Epithelial cell of esophagus (primary cell): ENCODE data around the gene MYO1H.

Experiments
- DNase-seq: peaks from one replicate; pipeline ENCODE4 v3.0.0; 2010; ENCODE audit warnings: low read depth
- H3K4me3 ChIP-seq: 2 replicates; pipeline ENCODE4 v1.5.1; 2011; ENCODE audit warnings: mild to moderate bottlenecking, low read length, control low read depth
- TF ChIP-seq, protein P1 (sequence below): IDR thresholded peaks from 2 replicates; pipeline ENCODE4 v1.5.1; 2011; ENCODE audit warnings: low read depth, mild to moderate bottlenecking, low read length, control low read depth, inconsistent platforms; ENCODE audit not compliant: insufficient read depth; ENCODE audit errors: missing control alignments

Gene MYO1H

DNA sequence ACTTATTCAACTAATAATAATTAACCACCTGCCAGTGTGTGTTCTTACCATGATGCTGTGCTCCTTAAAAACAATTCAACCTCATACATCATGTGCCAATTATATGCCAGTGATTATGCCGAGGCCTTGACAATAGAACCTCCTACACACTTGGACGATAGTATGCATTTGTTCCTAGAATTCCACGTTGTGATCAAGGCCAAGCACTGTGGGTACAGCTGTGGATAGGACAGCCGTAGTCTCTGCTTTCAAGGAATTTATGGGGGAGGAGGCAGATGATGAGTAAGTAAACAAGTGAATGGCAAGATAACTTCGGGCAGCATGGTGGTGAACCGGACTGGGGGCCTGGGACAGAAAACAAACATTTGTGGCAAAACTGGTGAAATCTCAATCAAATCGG is 18.0 kb upstream of the MYO1H start:
- TF ChIP-seq, protein P1, sequence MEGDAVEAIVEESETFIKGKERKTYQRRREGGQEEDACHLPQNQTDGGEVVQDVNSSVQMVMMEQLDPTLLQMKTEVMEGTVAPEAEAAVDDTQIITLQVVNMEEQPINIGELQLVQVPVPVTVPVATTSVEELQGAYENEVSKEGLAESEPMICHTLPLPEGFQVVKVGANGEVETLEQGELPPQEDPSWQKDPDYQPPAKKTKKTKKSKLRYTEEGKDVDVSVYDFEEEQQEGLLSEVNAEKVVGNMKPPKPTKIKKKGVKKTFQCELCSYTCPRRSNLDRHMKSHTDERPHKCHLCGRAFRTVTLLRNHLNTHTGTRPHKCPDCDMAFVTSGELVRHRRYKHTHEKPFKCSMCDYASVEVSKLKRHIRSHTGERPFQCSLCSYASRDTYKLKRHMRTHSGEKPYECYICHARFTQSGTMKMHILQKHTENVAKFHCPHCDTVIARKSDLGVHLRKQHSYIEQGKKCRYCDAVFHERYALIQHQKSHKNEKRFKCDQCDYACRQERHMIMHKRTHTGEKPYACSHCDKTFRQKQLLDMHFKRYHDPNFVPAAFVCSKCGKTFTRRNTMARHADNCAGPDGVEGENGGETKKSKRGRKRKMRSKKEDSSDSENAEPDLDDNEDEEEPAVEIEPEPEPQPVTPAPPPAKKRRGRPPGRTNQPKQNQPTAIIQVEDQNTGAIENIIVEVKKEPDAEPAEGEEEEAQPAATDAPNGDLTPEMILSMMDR: no peak
- DNase-seq: no peak
- no peak overlapping the region for H3K4me3 ChIP-seq

DNA sequence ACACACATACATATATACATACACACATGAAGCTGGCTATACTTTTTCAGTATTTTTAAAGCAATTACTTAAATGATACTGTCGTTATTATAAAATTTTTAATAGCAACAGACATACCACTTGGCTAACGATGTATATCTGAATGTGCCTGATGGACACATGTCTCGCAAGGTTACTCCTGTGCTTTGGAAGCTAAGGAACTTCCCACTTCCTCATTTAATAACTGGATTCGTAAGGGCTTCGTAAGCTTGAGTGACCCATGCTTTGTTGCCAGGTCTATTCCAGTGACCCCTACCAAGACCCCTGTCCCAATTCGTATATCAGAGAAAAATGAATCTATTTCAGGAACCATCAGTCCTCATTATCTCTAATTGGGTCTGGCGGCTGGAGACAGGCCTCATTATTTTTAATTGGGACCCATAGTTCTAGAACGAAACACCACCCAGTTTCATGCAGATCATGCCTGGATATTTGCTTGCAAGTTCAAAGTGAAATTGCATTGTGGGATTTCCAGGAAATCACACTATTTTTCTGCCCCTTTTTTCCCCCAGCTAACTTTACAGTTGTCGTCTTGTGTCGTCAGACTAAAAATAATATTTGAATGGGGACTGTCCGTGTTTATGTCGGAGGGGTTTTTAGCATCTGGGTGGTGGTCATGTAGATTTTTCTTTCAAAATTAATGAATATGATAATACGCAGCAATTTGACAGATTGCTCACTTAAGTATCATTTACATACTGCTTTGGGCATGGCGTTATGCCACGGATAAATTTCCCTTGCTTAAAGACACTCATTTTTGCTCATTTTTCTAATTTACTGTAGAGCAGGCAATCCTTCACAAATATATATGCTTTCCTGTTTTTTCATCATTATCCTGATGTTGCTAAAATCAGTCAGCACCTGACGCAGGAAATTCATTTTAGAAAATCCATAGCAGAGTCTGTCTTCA is 17.1 kb upstream of the MYO1H start:
- DNase-seq: no peak
- TF ChIP-seq, protein P1: no peak

DNA sequence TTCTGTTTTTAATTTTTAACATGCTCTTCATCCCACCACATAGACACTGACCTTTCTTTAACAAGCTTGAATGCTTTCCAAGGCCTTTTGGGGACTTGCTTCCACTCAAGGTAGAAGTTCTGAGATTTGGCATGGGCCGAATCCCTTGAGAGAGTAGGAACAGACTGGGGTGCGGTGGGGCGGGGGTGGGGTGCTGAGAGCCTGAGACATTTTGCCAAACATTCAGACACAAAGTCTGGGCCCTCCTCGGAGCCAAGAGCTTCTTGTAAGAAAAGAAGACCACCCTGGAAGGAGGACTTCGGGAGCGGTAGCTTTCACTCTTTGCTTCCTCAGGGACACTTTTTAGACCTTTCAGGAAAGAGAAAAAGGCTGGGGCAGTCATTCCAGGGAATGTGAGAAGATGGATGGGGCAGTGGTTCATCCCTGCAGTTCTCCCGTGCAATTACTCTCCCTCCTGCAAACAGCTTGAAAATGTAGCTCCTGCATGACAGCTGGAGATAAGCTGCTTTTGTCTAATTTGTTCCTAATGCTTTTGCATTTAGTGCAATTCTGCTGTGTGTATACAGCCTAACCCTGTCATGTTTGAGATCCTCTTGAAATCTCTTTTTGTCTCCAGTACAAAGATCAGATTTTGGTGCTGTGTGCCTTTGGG is 16.3 kb upstream of the MYO1H start:
- DNase-seq: no peak
- no peak overlapping the region for H3K4me3 ChIP-seq
- TF ChIP-seq, protein P1: no peak

More for the DNA sequence above, 17.1 kb upstream of the MYO1H start:
- no peak overlapping the region for H3K4me3 ChIP-seq

DNA sequence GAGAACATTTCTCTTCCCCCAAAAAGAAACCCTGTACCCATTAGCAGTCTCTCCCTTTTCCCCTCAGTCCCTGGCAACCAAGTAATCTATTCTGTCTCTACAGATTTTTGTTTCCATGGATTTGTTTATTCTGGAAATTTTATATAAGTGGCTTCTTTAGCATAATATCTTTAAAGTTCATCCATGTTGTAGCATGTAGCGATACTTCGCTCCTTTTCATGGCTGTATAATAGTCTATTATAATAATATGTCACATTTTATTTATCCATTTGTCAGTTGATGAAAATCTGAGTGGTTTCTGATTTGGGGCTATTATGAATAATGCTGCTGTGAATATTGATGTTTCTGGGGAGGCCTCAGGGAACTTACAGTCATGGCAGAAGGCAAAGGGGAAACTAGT is 12.8 kb upstream of the MYO1H start:
- no peak overlapping the region for H3K4me3 ChIP-seq
- DNase-seq: no peak
- TF ChIP-seq, protein P1: no peak

DNA sequence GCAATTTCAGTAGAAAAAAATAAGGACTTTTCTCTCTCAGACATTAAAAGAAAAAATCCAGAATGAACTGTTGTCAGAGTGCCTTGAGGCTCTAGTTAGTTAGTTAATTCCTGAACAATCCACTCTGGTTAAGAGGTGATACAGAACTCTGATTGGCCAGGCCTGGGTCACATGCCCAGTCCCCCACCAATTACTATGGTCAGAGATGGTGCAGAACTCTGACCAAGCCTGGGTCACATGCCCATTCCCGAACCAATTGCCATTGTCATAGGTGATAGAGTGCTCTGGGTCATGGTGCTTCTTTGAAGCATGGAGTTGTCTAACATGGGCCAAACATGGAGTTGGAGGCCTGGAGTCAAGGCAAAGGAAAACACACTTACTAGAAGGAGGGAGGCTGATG is 11.1 kb upstream of the MYO1H start:
- DNase-seq: no peak
- TF ChIP-seq, protein P1: no peak
- H3K4me3 ChIP-seq: no peak overlapping the region

DNA sequence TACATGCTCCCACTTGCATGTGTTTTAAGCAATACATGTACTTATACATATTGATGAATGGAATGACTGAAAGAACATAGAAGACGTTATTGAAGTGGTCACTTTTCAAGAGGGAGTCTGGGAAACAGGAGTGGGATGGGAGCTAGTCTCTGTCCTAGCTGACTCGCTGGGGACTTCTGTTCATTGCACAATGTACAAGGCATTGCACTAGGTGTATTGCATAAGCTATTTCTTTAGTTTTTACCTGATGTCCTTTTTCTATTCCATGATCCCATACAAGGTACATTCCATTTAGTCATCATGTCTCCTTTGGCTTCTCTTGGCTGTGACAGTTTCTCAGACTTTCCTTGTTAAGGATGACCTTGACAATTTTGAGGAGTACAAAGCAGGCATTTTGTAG is 4.0 kb upstream of the MYO1H start:
- peak; percentile 36 for DNase-seq
- TF ChIP-seq, protein P1: no peak
- no peak overlapping the region for H3K4me3 ChIP-seq
